AG04449 (cell line): ENCODE results near the gene RAB40B.

Experiments
- CTCF ChIA-PET: fragments of 350-600 bp; formaldehyde crosslinking; extraction: SDS; loops from one replicate; lab custom pipeline; 2021; ENCODE audit warnings: antibody characterized with exemption; lab: Yijun Ruan, JAX
- POLR2A ChIA-PET: fragments of 400-600, 350-600 bp; formaldehyde crosslinking; extraction: SDS; loops from one replicate; lab custom pipeline; 2020; ENCODE audit warnings: antibody characterized with exemption, inconsistent platforms; lab: Yijun Ruan, JAX
- DNase-seq: peaks from one replicate; pipeline ENCODE4 v3.0.0-alpha.2; 2010; ENCODE audit warnings: low read depth, low spot score
- H3K4me3 ChIP-seq: 2 replicates; pipeline ENCODE4 v1.5.1; 2011; ENCODE audit warnings: low read depth, mild to moderate bottlenecking, control low read depth, low read length
- TF ChIP-seq, protein P1 (sequence below): IDR thresholded peaks from one replicate; pipeline ENCODE4 v1.5.1; 2011; ENCODE audit warnings: mild to moderate bottlenecking, moderate library complexity, low read length, control low read depth, inconsistent platforms; ENCODE audit not compliant: insufficient read depth; ENCODE audit errors: missing control alignments

The RAB40B gene

DNA sequence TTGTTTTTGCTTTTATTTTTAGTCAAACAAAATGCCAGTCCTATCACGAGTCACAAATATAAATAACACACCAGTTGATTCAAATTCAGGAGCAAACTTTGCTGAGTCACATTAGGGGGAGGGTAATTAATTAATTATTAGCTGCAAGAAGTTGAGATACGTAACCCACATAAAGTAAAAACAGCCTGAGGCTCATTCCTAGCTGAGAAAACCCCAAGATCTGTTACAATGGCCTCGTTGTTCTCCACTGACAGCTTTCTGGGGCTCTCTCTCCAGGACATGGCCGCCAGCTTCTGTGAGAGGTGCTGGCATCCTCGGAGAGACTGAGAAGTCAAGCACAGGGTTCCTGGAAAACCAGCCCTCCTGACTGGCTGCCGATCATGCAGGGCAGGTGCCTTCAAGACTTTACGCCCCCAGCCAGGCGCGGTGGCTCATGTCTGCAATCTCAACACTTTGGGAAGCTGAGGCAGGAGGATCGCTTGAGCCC is 11.1 kb downstream of the RAB40B start:
- TF ChIP-seq, protein P1, sequence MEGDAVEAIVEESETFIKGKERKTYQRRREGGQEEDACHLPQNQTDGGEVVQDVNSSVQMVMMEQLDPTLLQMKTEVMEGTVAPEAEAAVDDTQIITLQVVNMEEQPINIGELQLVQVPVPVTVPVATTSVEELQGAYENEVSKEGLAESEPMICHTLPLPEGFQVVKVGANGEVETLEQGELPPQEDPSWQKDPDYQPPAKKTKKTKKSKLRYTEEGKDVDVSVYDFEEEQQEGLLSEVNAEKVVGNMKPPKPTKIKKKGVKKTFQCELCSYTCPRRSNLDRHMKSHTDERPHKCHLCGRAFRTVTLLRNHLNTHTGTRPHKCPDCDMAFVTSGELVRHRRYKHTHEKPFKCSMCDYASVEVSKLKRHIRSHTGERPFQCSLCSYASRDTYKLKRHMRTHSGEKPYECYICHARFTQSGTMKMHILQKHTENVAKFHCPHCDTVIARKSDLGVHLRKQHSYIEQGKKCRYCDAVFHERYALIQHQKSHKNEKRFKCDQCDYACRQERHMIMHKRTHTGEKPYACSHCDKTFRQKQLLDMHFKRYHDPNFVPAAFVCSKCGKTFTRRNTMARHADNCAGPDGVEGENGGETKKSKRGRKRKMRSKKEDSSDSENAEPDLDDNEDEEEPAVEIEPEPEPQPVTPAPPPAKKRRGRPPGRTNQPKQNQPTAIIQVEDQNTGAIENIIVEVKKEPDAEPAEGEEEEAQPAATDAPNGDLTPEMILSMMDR = no peak
- DNase-seq = no peak
- ChIA-PET POLR2A (no interaction called here), CTCF (no interaction called here)
- no peak overlapping the region for H3K4me3 ChIP-seq

DNA sequence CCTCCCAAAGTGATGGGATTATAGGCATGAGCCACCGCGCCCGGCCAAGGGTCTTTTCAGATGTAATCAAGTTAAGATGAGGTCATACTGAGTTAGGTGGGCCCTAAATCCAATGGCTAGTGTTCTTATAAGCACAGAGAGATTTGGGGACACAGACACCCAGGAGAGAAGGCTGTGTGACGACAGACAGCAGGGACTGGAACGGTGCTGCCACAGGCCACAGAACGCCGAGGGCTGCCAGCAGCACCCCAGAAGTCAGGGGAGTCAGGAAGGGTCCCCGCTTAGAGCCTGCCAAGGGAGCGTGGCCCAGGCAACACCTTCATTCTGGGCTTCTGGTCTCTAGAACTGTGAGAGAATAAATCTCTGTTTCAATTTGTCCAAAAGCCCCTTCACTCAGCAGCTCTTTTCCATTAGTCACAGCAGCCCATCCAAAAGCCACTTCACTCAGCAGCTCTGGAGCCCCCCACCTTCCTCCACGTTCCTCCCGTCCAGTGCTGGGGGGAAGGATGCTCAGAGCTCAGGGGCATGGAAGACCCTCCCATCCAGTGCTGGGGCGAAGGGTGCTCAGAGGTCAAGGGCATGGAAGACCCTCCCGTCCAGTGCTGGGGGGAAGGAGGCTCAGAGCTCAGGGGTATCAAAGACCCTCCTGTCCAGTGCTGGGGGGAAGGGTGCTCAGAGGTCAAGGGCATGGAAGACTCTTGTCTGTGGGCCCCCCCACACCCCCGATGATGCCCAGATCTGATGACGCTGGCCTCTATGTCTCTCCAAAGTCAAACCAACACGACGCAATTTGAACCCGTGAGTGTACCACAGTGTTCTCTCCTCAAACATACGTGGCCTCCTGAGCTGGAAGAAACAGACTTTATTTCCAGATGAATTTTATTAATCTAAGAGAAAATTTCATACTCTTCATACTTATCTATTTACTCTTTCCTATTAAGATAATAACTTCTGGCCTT is 11.9 kb downstream of the RAB40B start:
- TF ChIP-seq, protein P1 = no peak
- no peak overlapping the region for H3K4me3 ChIP-seq
- ChIA-PET CTCF (no interaction called here), POLR2A (no interaction called here)
- DNase-seq = no peak

DNA sequence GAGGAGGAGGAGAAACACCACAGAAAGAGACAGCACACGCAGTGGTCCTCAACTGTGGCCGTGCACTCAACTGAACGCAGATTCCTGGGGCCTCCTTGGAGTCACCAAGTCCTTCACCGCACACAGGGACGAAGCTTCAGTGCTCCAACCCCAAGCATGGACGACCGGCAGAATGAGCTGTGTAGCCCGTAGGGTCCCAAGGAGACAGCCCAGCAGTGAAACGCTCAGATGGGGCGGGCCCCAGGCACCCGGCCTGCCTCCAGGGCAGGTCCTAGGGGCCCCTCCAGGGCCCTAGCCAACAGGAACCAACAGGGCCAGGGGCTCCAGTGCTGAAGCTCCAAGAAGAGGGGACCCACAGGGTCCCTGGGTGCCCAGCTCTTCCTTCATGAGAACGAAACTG is 13.2 kb downstream of the RAB40B start:
- DNase-seq = no peak
- CTCF ChIA-PET = no interaction called here
- TF ChIP-seq, protein P1 = no peak
- H3K4me3 ChIP-seq = no peak overlapping the region
- POLR2A ChIA-PET = no interaction called here

DNA sequence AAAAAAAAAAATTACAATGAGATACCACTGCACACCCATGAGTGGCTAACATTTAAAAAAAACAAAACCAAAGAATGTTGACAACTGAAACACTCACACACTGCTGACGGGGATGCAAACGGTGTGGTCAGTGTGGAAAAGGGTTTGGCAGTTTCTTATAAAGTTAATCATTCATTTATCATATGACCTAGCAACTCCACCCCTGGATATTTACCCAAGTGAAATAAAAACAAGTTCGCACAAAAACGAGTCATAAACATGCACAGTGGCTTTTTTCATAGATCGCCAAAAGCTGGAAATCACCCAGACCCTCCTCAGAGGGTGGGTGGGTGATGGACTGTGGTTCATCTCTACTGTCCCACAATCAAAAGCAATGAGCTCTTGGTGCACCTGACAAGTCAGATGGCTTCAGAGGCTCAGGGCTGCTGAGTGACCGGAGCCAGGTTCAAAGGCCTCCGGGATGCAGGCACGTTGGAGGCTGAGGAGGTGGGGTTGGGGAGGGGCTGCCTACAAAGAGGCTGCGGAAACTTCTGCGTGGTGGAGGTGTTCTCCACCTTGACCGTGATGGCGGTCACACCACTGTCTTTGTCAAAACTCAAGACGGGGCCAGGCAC is 14.2 kb downstream of the RAB40B start:
- CTCF ChIA-PET = no interaction called here
- no peak for DNase-seq
- H3K4me3 ChIP-seq = no peak overlapping the region
- TF ChIP-seq, protein P1 = no peak
- POLR2A ChIA-PET = no interaction called here

DNA sequence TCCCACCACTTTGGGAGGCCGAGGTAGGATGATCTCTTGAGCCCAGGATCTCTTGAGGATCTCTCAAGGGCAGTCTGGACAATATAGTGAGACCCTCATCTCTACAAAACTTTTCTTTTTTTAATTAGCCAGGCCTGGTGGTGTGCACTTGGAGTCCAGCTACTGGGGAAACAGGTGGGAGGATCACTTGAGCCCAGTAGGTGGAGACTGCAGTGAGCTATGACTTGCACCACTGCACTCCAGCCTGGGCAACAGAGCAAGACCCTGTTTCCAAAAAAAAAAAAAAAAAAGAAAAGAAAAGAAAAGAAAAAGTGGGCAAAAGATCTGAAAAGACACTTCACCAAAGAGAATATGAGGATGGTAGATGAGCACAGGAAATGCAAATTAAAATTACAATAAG is 15.0 kb downstream of the RAB40B start:
- TF ChIP-seq, protein P1 = no peak
- POLR2A ChIA-PET = no interaction called here
- CTCF ChIA-PET = no interaction called here
- DNase-seq = no peak
- no peak overlapping the region for H3K4me3 ChIP-seq

DNA sequence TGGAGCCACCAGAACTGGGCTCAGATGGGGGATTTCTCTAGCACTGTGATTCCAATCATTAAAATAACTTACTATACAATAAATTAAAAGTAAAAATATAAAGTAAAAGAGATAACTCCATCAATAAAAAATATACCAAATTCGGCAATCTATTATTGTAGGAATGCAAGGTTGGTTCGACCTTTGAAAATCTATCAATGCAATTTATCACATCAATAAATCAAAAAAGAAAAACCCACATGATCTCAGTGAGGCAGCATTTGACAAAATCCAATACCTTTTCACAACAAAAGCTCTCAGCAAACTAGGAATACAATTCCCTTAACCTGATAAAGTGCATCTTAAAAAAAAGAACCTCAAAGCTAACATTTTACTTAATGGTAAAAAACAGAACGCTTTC is 17.0 kb downstream of the RAB40B start:
- ChIA-PET CTCF (interaction anchor here (2.1 kb wide), 1 partner anchor 10 kb away, joined by 4 read pairs; no protein-coding TSS in a partner anchor), POLR2A (no interaction called here)
- DNase-seq = no peak
- no peak overlapping the region for H3K4me3 ChIP-seq
- TF ChIP-seq, protein P1 = no peak
